ENCODE results near the gene ANKFY1. TPM values are rescaled to one million over a fixed set of nuclear protein-coding genes. Genes with fewer than 3 reads are reported as not detected.
"Not testable (repeated sequence)": the region's sequence is repeated elsewhere in the genome, so short reads cannot be mapped to it uniquely, and the experiment has no call there.

The ANKFY1 gene
- total RNA-seq, 1 donor: 19.6 TPM

DNA sequence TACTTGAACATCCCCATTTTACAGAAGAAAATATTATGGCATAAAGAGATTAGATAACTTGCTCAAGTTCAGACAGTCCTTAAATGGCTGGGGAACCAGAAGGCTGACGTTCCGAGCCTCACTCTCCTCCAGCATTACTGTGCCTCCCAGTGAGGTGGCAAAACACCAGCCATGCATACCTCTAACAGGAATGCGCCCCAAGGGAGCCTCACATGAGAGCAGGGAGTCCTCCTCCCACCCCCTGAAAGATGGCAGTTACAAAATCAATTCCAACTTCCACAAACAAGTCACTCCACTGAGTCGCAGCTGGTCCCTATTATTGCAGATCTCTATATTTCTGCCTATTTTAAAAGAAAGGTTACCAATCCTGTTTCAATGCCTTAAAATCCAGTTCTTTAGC is 55.5 kb downstream of the ANKFY1 start:
- Histone ChIP-seq H3K9me3 (ENCODE audit: low read depth, low read length) (no peaks in the 10 kb centered on the region), H3K4me1 (ENCODE audit: insufficient read depth, low read length) (peaks cover 19% of the 10 kb centered on the region), H3K27me3 (ENCODE audit: insufficient read depth, low read length) (no peaks in the 10 kb centered on the region), H3K4me3 (ENCODE audit: low read length) (no peak overlapping the region)

DNA sequence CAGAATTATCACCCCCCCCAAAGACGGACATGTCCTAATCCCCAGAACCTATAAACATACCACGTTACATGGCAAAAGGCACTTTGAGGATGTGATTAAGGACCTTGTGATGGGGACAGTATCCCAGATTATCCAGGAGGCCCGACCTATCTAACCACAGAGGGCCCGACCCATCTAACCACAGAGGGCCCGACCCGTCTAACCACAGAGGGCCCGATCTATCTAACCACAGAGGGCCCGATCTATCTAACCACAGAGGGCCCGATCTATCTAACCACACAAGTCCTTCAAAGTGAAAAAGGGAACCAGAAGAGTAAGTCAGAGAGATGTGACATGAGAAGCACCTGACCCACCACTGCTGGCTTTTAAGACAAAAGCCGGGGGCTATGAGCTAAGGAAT is 56.8 kb downstream of the ANKFY1 start:
- Histone ChIP-seq H3K9me3 (ENCODE audit: low read depth, low read length) (no peaks in the 10 kb centered on the region), H3K4me3 (ENCODE audit: low read length) (no peak overlapping the region), H3K27me3 (ENCODE audit: insufficient read depth, low read length) (no peaks in the 10 kb centered on the region), H3K4me1 (ENCODE audit: insufficient read depth, low read length) (peaks cover 19% of the 10 kb centered on the region)

DNA sequence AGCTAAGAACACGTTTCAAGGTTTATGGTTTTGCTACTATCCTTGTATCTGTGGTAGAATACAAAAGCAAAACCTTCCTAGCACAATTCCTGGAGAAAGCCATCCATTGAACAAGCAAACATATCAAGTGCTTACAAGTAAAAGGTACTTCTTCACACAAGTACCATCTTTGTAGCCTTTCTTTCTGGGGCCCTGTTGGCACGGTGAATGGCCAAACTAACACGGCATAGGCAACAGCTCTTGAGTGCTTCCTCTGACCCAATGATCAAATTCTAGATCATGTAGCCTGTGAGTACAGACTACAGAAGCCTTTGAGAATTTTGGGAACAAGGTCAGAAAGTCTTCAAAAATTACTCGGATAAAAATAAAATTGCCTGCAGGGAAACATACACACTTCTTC is 57.9 kb downstream of the ANKFY1 start:
- Histone ChIP-seq H3K9me3 (ENCODE audit: low read depth, low read length) (no peaks in the 10 kb centered on the region), H3K4me1 (ENCODE audit: insufficient read depth, low read length) (peaks cover 19% of the 10 kb centered on the region), H3K27me3 (ENCODE audit: insufficient read depth, low read length) (no peaks in the 10 kb centered on the region), H3K4me3 (ENCODE audit: low read length) (no peak overlapping the region)

DNA sequence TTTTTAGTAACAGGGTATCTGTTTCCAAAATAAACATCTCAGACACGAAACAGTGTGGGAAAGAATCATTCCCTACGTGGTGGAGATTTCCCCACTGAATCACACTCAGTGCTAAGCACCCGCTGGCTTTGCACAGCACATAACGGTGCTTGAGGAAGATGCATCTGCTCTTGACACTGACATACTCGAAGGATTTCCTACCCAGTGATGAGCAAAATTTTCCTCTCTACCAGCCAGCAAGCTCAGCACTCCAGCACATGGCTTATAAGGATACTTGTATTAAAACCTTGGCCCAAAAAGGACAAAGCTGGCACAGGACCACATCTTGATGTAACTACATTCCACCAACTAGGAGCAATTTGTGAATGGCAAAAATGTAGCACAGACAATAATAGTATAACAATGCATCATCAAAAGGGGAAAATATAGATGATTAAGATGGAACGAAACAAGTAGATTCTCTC is 59.0 kb downstream of the ANKFY1 start:
- Histone ChIP-seq H3K27me3 (ENCODE audit: insufficient read depth, low read length) (no peaks in the 10 kb centered on the region), H3K9me3 (ENCODE audit: low read depth, low read length) (no peaks in the 10 kb centered on the region), H3K4me1 (ENCODE audit: insufficient read depth, low read length) (peaks cover 19% of the 10 kb centered on the region), H3K4me3 (ENCODE audit: low read length) (no peak overlapping the region)

DNA sequence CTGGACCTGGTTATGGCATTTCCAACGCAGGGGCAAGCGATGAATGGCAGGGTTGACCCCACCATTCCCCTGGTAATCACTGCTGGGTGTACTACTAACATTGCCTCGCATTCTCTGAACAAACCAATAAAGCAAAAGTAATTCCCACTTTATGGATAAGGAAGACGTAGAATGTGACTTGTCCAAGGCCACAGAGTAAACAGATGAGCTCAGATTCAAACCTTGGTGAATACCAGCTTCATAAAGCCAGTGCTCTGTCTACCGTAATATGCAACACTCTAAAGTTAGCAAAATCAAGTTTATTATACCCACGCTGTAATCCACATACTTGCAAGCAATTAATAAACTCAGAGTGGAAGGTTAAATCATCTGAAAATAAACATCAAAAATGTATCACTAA is 59.6 kb downstream of the ANKFY1 start:
- Histone ChIP-seq H3K27me3 (ENCODE audit: insufficient read depth, low read length) (no peaks in the 10 kb centered on the region), H3K4me1 (ENCODE audit: insufficient read depth, low read length) (peaks cover 19% of the 10 kb centered on the region), H3K9me3 (ENCODE audit: low read depth, low read length) (no peaks in the 10 kb centered on the region), H3K4me3 (ENCODE audit: low read length) (no peak overlapping the region)

DNA sequence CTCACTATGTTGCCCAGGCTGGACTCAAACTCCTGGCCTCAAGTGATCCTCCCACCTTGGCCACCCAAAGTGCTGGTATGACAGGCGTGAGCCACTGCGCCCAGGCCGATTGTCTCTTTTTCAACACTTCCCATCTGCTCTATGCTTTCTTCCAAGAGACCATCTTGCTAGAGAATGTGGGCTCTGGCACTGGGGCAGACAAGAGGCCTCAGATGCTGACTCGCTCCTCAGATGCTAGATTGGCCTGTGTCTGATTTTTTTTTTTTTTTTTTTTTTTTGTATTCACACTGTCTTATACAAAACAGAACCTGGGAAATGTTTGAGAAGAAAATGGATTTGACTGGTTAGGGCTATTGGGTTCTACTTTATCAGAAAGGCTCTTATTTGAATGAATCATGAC is 62.6 kb downstream of the ANKFY1 start:
- Histone ChIP-seq H3K9me3 (ENCODE audit: low read depth, low read length) (no peaks in the 10 kb centered on the region), H3K27me3 (ENCODE audit: insufficient read depth, low read length) (no peaks in the 10 kb centered on the region), H3K4me1 (ENCODE audit: insufficient read depth, low read length) (no peaks in the 10 kb centered on the region), H3K4me3 (ENCODE audit: low read length) (no peak overlapping the region)

DNA sequence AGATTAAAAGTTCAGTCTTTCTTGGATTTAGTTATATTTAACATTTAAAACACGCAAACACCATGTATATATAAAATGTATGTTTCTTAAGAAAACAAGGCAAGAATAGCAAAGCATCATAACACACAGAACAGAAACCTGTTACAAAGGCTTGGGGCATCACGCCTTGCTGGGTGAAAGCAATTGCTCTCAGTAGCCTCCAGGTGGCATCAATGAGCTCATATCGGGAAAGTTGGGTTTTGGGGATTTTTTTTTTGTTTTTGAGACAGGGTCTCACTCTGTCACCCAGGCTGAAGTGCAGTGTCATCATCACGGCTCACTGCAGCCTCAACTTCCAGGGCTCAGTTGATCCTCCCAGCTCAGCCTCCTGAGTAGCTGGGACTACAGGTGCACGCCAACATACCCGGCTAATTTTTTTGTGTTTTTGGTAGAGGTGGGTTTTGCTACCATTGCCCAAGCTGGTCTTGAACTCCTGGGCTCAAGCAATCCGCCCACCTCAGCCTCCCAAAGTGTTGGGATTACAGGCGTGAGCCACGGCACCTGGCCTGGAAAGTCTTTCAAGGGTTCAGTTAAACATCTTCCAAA is 63.9 kb downstream of the ANKFY1 start:
- Histone ChIP-seq H3K4me1 (ENCODE audit: insufficient read depth, low read length) (no peaks in the 10 kb centered on the region), H3K9me3 (ENCODE audit: low read depth, low read length) (no peaks in the 10 kb centered on the region), H3K27me3 (ENCODE audit: insufficient read depth, low read length) (no peaks in the 10 kb centered on the region), H3K4me3 (ENCODE audit: low read length) (no peak overlapping the region)

DNA sequence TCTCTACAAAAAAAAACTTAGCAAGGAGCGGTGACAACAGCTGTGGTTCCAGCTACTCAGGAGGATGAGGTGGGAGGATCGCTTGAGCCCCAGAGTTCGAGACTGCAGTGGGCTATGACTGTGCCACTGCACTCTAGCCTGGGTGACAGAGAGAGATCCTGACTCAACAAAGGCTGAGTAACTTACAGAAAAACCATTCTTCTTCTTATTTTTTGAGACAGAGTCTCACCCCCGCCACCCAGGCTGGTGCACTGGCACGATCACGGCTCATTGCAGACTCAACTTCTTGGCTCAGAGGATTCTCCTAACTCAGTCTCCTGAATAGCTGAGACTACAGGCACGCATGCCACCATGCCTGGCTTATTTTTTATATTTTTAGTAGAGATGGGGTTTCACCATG is 64.8 kb downstream of the ANKFY1 start:
- Histone ChIP-seq H3K4me1 (ENCODE audit: insufficient read depth, low read length) (no peaks in the 10 kb centered on the region), H3K9me3 (ENCODE audit: low read depth, low read length) (no peaks in the 10 kb centered on the region), H3K27me3 (ENCODE audit: insufficient read depth, low read length) (no peaks in the 10 kb centered on the region), H3K4me3 (ENCODE audit: low read length) (no peak overlapping the region)

DNA sequence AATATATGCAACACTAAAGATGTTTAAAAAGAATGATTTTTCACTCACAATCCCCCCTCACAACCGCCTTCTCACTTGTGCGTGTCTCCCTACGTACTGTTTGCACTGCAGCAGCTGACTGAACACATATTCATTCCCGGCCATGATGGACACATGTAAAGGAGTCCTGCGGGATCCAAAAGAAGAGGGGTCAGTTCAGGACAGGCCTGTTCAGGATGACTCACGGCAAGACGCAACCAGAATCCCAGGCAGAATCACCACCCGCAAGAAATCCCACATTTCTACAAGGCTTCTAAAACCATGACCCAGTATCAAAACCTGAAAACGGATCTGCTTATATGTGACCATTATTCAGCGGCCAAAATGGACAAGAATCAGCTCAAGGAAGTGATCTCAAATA is 68.5 kb downstream of the ANKFY1 start:
- Histone ChIP-seq H3K27me3 (ENCODE audit: insufficient read depth, low read length) (no peaks in the 10 kb centered on the region), H3K4me3 (ENCODE audit: low read length) (no peak overlapping the region), H3K4me1 (ENCODE audit: insufficient read depth, low read length) (no peaks in the 10 kb centered on the region), H3K9me3 (ENCODE audit: low read depth, low read length) (no peaks in the 10 kb centered on the region)

DNA sequence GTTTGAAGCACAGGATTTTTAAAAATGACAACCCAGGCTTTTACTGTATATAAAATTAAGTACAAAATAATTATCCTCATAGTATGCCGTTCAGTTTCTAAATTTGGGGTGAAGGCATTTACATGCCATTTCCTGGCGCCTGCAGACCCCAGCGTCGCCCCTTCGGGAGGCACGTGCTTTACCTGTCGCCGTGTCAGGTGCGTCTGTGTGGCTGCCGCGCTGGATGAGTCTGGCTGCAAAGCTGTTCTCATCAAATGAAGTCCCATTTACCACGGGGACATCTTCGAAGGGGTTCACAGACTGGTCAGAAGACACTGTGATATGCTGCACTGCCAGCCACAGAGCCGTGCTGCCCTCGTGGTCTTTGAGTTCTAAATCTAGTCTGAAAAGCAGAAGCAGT is 69.0 kb downstream of the ANKFY1 start:
- Histone ChIP-seq H3K4me1 (ENCODE audit: insufficient read depth, low read length) (no peaks in the 10 kb centered on the region), H3K9me3 (ENCODE audit: low read depth, low read length) (no peaks in the 10 kb centered on the region), H3K27me3 (ENCODE audit: insufficient read depth, low read length) (no peaks in the 10 kb centered on the region), H3K4me3 (ENCODE audit: low read length) (no peak overlapping the region)

DNA sequence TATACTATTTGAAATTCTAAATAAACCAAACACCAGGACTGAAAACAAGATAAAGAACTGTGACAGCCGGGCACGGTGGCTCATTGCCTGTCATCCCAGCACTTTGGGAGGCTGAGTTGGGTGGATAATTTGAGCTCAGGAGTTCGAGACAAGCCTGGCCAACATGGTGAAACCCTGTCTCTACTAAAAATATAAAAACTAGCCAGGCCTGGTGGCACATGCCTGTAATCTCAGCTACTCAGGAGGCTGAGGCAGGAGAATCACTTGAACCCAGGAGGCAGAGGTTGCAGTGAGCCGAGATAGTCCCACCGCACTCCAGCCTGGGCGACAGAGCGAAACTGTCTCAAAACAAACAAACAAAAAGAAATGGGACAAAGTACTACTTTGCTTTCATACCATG is 73.0 kb downstream of the ANKFY1 start:
- not testable (repeated sequence) for H3K27me3 ChIP-seq (ENCODE audit: insufficient read depth, low read length); H3K4me1 ChIP-seq (ENCODE audit: insufficient read depth, low read length); H3K4me3 ChIP-seq (ENCODE audit: low read length); H3K9me3 ChIP-seq (ENCODE audit: low read depth, low read length)

DNA sequence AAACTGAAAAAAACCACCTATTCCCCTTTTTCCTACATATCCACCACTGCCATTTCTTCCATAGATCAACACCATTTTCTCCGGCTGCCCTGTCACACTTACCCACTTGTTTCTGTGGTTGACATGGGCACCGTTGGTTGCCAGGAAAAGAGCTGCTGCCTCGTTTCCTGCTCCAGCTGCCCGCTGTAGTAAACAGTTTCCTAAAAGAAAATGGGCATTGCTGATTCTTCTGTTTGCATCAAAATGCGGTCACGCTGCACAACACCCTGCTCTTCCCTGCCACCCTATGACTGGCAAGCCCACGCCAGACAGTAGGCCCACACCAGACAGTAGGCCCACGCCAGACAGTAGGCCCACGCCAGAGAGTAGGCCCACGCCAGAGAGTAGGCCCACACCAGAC is 74.5 kb downstream of the ANKFY1 start:
- Histone ChIP-seq H3K27me3 (ENCODE audit: insufficient read depth, low read length) (no peaks in the 10 kb centered on the region), H3K4me1 (ENCODE audit: insufficient read depth, low read length) (peaks cover 9% of the 10 kb centered on the region), H3K4me3 (ENCODE audit: low read length) (no peak overlapping the region), H3K9me3 (ENCODE audit: low read depth, low read length) (no peaks in the 10 kb centered on the region)

DNA sequence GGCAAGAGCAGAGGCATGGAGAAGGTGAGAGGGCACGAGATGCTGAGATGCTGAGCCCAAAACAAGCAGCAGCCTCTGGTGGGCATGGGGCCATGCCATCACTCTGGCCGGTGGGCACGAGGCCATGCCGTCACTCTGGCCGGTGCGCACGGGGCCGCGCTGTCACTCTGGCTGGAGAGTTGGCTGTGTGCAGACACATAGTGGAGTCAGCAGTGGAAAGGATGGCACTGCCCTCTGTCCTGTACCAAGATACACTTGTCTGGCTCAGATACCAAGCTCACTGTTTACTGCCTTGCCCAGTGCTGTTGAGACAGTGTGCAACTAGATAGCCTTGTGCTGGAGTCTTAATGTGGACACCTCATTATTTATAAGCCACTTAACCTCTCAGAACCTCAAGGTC is 75.7 kb downstream of the ANKFY1 start:
- no peak overlapping the region for H3K4me3 ChIP-seq (ENCODE audit: low read length)
- H3K9me3 ChIP-seq (ENCODE audit: low read depth, low read length): no peaks in the 10 kb centered on the region
- no peaks in the 10 kb centered on the region for H3K27me3 ChIP-seq (ENCODE audit: insufficient read depth, low read length)
- H3K4me1 ChIP-seq (ENCODE audit: insufficient read depth, low read length): peaks cover 9% of the 10 kb centered on the region

DNA sequence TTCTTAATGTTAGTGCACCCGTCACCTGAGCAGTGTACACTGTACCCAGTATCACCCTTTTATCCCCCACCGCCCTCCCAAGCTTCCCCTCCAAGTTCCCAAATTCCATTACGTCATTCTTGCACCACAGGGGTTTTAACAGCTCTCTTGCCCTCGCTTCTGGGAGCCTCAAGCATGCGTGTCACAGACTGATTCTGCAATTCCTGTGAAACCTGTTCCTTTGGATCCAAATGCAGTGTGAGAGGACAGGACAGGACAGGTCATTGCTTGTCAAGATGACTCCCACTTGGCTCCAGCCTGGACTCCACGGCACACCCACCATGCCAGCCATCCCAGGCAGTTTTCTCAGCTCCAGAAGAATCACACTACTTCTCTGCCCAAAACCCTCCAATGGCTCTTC is 76.7 kb downstream of the ANKFY1 start:
- Histone ChIP-seq H3K27me3 (ENCODE audit: insufficient read depth, low read length) (no peaks in the 10 kb centered on the region), H3K4me1 (ENCODE audit: insufficient read depth, low read length) (peaks cover 9% of the 10 kb centered on the region), H3K4me3 (ENCODE audit: low read length) (no peak overlapping the region), H3K9me3 (ENCODE audit: low read depth, low read length) (no peaks in the 10 kb centered on the region)

DNA sequence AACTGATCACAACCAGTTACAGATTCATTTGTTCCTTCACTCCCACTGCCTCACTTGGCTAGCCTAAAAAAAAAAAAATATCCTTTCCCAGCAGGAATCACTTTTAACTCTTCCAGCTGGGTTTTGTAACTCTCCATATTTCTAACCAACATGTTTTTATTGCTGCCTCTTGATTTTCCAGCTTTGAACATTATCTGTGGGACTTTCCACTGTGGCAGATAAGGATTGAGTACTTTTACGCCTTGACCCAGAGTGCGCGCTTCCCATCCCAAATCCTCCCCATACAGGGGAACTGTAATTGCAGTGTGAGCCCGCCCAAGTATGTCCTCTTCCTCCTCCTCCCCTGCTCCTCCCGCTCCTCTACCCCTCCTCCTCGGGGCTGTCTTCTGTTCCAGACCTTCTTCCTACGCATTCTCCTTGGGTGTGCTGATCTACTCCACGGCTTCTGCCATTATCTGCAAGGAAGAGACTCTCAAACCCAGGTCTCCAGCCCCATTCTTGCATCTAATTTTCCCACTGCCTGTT is 77.4 kb downstream of the ANKFY1 start:
- Histone ChIP-seq H3K9me3 (ENCODE audit: low read depth, low read length) (no peaks in the 10 kb centered on the region), H3K4me3 (ENCODE audit: low read length) (no peak overlapping the region), H3K4me1 (ENCODE audit: insufficient read depth, low read length) (peaks cover 9% of the 10 kb centered on the region), H3K27me3 (ENCODE audit: insufficient read depth, low read length) (no peaks in the 10 kb centered on the region)

DNA sequence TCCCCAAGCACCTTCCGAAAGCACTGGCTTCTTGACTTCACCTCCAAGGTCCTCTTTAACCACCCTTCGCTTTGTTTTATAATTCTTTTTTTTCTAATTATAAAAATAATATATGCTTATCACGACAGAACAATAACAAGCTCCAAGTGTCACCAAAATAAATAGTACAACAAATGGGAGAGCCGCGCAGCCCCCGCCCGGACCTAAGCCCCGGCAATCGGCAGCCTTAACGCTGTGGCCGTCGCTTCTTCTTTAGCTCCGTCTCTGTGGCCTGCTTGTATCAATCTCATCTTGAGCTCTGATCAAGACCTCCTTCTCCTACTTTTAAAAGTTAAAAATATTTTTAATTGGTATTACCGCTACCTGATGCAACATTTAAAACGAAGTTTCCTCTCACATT is 78.1 kb downstream of the ANKFY1 start:
- no peaks in the 10 kb centered on the region for H3K27me3 ChIP-seq (ENCODE audit: insufficient read depth, low read length)
- peaks cover 9% of the 10 kb centered on the region for H3K4me1 ChIP-seq (ENCODE audit: insufficient read depth, low read length)
- H3K4me3 ChIP-seq (ENCODE audit: low read length): no peak overlapping the region
- H3K9me3 ChIP-seq (ENCODE audit: low read depth, low read length): no peaks in the 10 kb centered on the region

Data from mononuclear cell (primary cell).